NCI-H524 (cell line): ENCODE data around the gene ST7.

ENCODE experiments used
- DNase-seq, 2 experiments: peaks; one replicate each; lab custom pipeline; 2025; lab: John Stamatoyannopoulos, UW

Gene ST7

GRCh38 chr7:117067340-117067739, 114.0 kb downstream of the ST7 start:
- DNase-seq: no peak

GRCh38 chr7:117068511-117069145, 115.3 kb downstream of the ST7 start:
- DNase-seq: peak; percentile 94

- peak; percentile 22 to 78 for DNase-seq
Observed at GRCh38 chr7:117069379-117069778, 116.1 kb downstream of the ST7 start.

GRCh38 chr7:117071551-117071950, 118.2 kb downstream of the ST7 start:
- no peak for DNase-seq

- peak; percentile 68 to 70 for DNase-seq
Observed at GRCh38 chr7:117072620-117073118, 119.4 kb downstream of the ST7 start.

GRCh38 chr7:117074378-117074777, 121.1 kb downstream of the ST7 start:
- peak in 1 of 2 experiments; percentile 15 for DNase-seq

GRCh38 chr7:117075934-117076333, 122.6 kb downstream of the ST7 start:
- peak; percentile 12 to 61 for DNase-seq

- no peak for DNase-seq
Observed at GRCh38 chr7:117076426-117076943, 123.2 kb downstream of the ST7 start.

GRCh38 chr7:117077658-117078057, 124.4 kb downstream of the ST7 start:
- no peak for DNase-seq

GRCh38 chr7:117082647-117083046, 129.3 kb downstream of the ST7 start:
- DNase-seq: no peak

- DNase-seq: peak in 1 of 2 experiments; percentile 42
Observed at GRCh38 chr7:117083648-117084047, 130.3 kb downstream of the ST7 start.

GRCh38 chr7:117084286-117084685, 131.0 kb downstream of the ST7 start:
- no peak for DNase-seq

- no peak for DNase-seq
Observed at GRCh38 chr7:117085275-117085674, 132.0 kb downstream of the ST7 start.

GRCh38 chr7:117085769-117086463, 132.6 kb downstream of the ST7 start:
- DNase-seq: no peak

GRCh38 chr7:117086788-117087187, 133.5 kb downstream of the ST7 start:
- DNase-seq: no peak

- peak in 1 of 2 experiments; percentile 6 for DNase-seq
Observed at GRCh38 chr7:117087639-117088396, 134.5 kb downstream of the ST7 start.

GRCh38 chr7:117088623-117089194, 135.4 kb downstream of the ST7 start:
- no peak for DNase-seq

- peak; percentile 80 to 89 for DNase-seq
Observed at GRCh38 chr7:117090791-117091190, 137.5 kb downstream of the ST7 start.

- DNase-seq: peak; percentile 48 to 56
Observed at GRCh38 chr7:117091721-117092120, 138.4 kb downstream of the ST7 start.

- DNase-seq: peak; percentile 61 to 83
Observed at GRCh38 chr7:117092785-117093184, 139.5 kb downstream of the ST7 start.

- no peak for DNase-seq
Observed at GRCh38 chr7:117094457-117094856, 141.2 kb downstream of the ST7 start.

GRCh38 chr7:117095055-117095454, 141.8 kb downstream of the ST7 start:
- DNase-seq: no peak
